ENCODE data around the gene SLC22A23. TPM values are rescaled to one million over a fixed set of nuclear protein-coding genes. Genes with fewer than 3 reads are reported as not detected.

Gene SLC22A23
- total RNA-seq, 1 experiment from 2014 or later = 38.2 TPM

- TF ChIP-seq ZNF512 (CRISPR knock-in tag; IDR thresholded peaks at IDR 0.05; ENCODE audit: borderline replicate concordance) (no peak), IRF2 (CRISPR knock-in tag; IDR thresholded peaks at IDR 0.05; ENCODE audit: borderline replicate concordance, low read depth) (no peak)
Measured at GRCh38 chr6:3427687-3428085, 29.2 kb downstream of the SLC22A23 start (continued).

GRCh38 chr6:3426927-3427686, 29.7 kb downstream of the SLC22A23 start:
- CTCF ChIA-PET = interaction anchor here (0.5 to 3.6 kb wide), 6 partner anchors 12 to 317 kb away, joined by 3 to 13 read pairs (median 4); no protein-coding TSS in a partner anchor
- peaks cover 90% of the 10 kb centered on the region for H3K4me1 Mint-ChIP-seq
- no peak overlapping the region for H3K4me3 Mint-ChIP-seq
- H3K9me3 Mint-ChIP-seq = no peaks in the 10 kb centered on the region
- TF ChIP-seq GRHL2 (CRISPR knock-in tag; IDR thresholded peaks at IDR 0.05; ENCODE audit: insufficient replicate concordance, severe bottlenecking) (no peak), FOXJ3 (CRISPR knock-in tag; IDR thresholded peaks at IDR 0.05; ENCODE audit: borderline replicate concordance) (no peak), FOXP4 (CRISPR knock-in tag; IDR thresholded peaks at IDR 0.05) (no peak), PRRX2 (CRISPR knock-in tag; IDR thresholded peaks at IDR 0.05) (no peak), ZNF423 (CRISPR knock-in tag; IDR thresholded peaks at IDR 0.05) (no peak), ETV6 (CRISPR knock-in tag; IDR thresholded peaks at IDR 0.05) (no peak), ATF3 (CRISPR knock-in tag; conservative IDR thresholded peaks at IDR 0.05) (no peak), ZBTB43 (CRISPR knock-in tag; IDR thresholded peaks at IDR 0.05) (no peak)
- TF ChIP-seq, protein P1, sequence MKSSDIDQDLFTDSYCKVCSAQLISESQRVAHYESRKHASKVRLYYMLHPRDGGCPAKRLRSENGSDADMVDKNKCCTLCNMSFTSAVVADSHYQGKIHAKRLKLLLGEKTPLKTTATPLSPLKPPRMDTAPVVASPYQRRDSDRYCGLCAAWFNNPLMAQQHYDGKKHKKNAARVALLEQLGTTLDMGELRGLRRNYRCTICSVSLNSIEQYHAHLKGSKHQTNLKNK (CRISPR knock-in tag; IDR thresholded peaks at IDR 0.05) = no peak
- POLR2A ChIA-PET = no interaction called here
- H3K27ac Mint-ChIP-seq = peak overlapping the region; percentile 93
- DNase-seq (ENCODE audit: low spot score) = no peak
- ATAC-seq = no peak
- H3K36me3 Mint-ChIP-seq = peaks cover 12% of the 10 kb centered on the region; the same call in 1 of the 2 replicates
- no peaks in the 10 kb centered on the region for H3K27me3 Mint-ChIP-seq (ENCODE audit: low read depth)

DNA sequence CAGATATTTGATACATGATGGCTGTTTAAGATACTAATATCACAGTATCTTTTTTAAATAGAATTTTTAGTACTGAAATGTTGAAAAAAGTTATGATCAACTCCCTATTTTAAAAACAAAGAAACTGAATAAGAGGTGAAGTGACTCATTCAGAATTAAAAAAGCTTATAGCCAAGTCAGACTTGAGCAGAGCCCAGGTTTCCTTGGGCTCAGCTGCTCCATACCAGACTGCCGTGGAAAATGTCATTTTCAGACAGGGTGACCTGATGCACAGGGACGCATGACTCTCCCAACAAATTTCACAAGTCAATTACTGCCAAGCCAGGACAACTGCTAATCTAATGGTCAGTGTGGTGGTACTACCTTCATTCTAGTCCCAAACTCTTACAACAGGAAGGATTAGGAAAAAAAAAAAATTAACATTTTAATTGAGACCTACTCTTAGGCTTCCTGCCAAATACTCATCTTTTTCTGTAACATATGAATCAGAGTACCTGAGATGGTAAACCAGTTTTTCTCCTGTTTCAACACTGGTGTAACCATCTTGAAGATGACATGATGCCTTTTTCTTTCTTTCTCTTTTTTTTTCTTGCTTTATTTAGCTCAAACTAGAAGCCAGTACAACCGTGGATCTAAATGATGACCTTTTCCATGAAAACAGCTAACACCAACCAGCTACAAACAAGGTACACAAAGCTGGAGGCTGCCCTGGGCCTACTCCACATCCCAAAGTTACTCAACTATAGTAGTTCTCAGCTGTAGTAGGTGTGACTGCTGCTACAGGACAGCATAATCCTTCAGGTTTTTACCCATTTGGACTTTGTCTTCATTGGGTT, 30.5 kb downstream of the SLC22A23 start:
- H3K4me1 Mint-ChIP-seq = peaks cover 90% of the 10 kb centered on the region
- TF ChIP-seq GABPB1 (CRISPR knock-in tag; IDR thresholded peaks at IDR 0.05) (no peak), HMGXB4 (CRISPR knock-in tag; IDR thresholded peaks at IDR 0.05) (no peak), AFF4 (CRISPR knock-in tag; IDR thresholded peaks at IDR 0.05; ENCODE audit: borderline replicate concordance) (no peak), CBFB (CRISPR knock-in tag; IDR thresholded peaks at IDR 0.05; ENCODE audit: low read depth) (no peak)

More for the DNA sequence above, 30.5 kb downstream of the SLC22A23 start:
- ATAC-seq = no peak
- H3K27me3 Mint-ChIP-seq (ENCODE audit: low read depth) = no peaks in the 10 kb centered on the region
- no peak overlapping the region for H3K4me3 Mint-ChIP-seq
- H3K27ac Mint-ChIP-seq = peak overlapping the region; percentile 93
- no peaks in the 10 kb centered on the region for H3K9me3 Mint-ChIP-seq
- peaks cover 11% of the 10 kb centered on the region; the same call in 1 of the 2 replicates for H3K36me3 Mint-ChIP-seq
- DNase-seq (ENCODE audit: low spot score) = no peak
- ChIA-PET CTCF (interaction anchor here (0.8 to 3.6 kb wide), 6 partner anchors 11 to 147 kb away, joined by 3 to 13 read pairs (median 4); partner anchors contain the start of gene SLC22A23), POLR2A (no interaction called here)
